OCI-LY3 (cell line): ENCODE measurements around the gene EDC4.

Source experiments
- H2AFZ ChIP-seq: fragments of 200-600, 300-600 bp; shearing (Covaris generic); 2 replicates; pipeline ENCODE4 v1.6.0; 2014; ENCODE audit warnings: antibody characterized with exemption, low read depth, low read length
- H3K27ac ChIP-seq: fragments of 200-600, 300-600 bp; sonication (generic); 2 replicates; pipeline ENCODE4 v1.5.1; 2014; ENCODE audit warnings: mild to moderate bottlenecking, low read length, moderate library complexity, mixed read lengths
- H3K27me3 ChIP-seq: fragments of 200-600, 300-600 bp; sonication (generic); 2 replicates; pipeline ENCODE4 v1.6.1; 2014; ENCODE audit warnings: low read depth, low read length, mixed read lengths
- H3K36me3 ChIP-seq: fragments of 200-600, 300-600 bp; sonication (generic); replicated peaks from 2 replicates; pipeline ENCODE3; 2014; ENCODE audit warnings: low read depth, low read length, mixed read lengths
- H3K4me1 ChIP-seq: fragments of 300-600, 200-600 bp; sonication (generic); 2 replicates; pipeline ENCODE4 v1.6.1; 2014; ENCODE audit warnings: low read length, mixed read lengths
- H3K4me2 ChIP-seq: fragments of 200-600, 300-600 bp; sonication (generic); 2 replicates; pipeline ENCODE4 v1.6.1; 2014; ENCODE audit warnings: low read length, mixed read lengths
- H3K4me3 ChIP-seq: fragments of 300-600, 200-600 bp; sonication (generic); 2 replicates; pipeline ENCODE4 v1.5.1; 2014; ENCODE audit warnings: antibody characterized with exemption, mild to moderate bottlenecking, low read length, moderate library complexity
- H3K79me2 ChIP-seq: fragments of 300-600, 200-600 bp; shearing (Covaris generic); 2 replicates; pipeline ENCODE4 v1.6.1; 2014; ENCODE audit warnings: mild to moderate bottlenecking, low read length, mixed read lengths
- H3K9ac ChIP-seq: fragments of 300-600, 200-600 bp; shearing (Covaris generic); 2 replicates; pipeline ENCODE4 v1.6.0; 2014; ENCODE audit warnings: mild to moderate bottlenecking, low read length, moderate library complexity
- H3K9me3 ChIP-seq: fragments of 200-600, 300-600 bp; shearing (Covaris generic); 2 replicates; pipeline ENCODE4 v1.6.1; 2014; ENCODE audit warnings: low read length, mixed read lengths; ENCODE audit not compliant: insufficient read depth
- H4K20me1 ChIP-seq: fragments of 200-600, 300-600 bp; sonication (generic); 2 replicates; pipeline ENCODE4 v1.6.1; 2016; ENCODE audit warnings: low read length, mixed read lengths; ENCODE audit not compliant: insufficient read depth
- CTCF ChIP-seq: fragments of 200-600, 300-600 bp; sonication (generic); IDR thresholded peaks from 2 replicates; pipeline ENCODE4 v1.5.1; 2014; ENCODE audit warnings: antibody characterized with exemption, low read length, low read depth
- EZH2phosphoT487 ChIP-seq: fragments of 200-600 bp; shearing (Covaris generic); IDR thresholded peaks from 2 replicates; pipeline ENCODE4 v1.6.1; 2018; ENCODE audit warnings: antibody characterized with exemption, mixed run types, low read depth

EDC4 gene, protein sequence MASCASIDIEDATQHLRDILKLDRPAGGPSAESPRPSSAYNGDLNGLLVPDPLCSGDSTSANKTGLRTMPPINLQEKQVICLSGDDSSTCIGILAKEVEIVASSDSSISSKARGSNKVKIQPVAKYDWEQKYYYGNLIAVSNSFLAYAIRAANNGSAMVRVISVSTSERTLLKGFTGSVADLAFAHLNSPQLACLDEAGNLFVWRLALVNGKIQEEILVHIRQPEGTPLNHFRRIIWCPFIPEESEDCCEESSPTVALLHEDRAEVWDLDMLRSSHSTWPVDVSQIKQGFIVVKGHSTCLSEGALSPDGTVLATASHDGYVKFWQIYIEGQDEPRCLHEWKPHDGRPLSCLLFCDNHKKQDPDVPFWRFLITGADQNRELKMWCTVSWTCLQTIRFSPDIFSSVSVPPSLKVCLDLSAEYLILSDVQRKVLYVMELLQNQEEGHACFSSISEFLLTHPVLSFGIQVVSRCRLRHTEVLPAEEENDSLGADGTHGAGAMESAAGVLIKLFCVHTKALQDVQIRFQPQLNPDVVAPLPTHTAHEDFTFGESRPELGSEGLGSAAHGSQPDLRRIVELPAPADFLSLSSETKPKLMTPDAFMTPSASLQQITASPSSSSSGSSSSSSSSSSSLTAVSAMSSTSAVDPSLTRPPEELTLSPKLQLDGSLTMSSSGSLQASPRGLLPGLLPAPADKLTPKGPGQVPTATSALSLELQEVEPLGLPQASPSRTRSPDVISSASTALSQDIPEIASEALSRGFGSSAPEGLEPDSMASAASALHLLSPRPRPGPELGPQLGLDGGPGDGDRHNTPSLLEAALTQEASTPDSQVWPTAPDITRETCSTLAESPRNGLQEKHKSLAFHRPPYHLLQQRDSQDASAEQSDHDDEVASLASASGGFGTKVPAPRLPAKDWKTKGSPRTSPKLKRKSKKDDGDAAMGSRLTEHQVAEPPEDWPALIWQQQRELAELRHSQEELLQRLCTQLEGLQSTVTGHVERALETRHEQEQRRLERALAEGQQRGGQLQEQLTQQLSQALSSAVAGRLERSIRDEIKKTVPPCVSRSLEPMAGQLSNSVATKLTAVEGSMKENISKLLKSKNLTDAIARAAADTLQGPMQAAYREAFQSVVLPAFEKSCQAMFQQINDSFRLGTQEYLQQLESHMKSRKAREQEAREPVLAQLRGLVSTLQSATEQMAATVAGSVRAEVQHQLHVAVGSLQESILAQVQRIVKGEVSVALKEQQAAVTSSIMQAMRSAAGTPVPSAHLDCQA (N-terminal part only)

GRCh38 chr16:67872631-67873434, at the start of gene EDC4:
Gene EDC4 (plus strand): TSS chr16:67873052. CDS start chr16:67873262, 210 bp downstream.
- peaks cover 14% of the 10 kb centered on the region for H3K4me1 ChIP-seq
- peak within 1 kb of the TSS; percentile 95 for H3K4me3 ChIP-seq
- peak within 1 kb of the TSS; percentile 52 for H3K27ac ChIP-seq
- peak within 1 kb of the TSS; percentile 89 for H2AFZ ChIP-seq
- H3K36me3 ChIP-seq = peaks cover 25% of the 10 kb centered on the region
- H3K9ac ChIP-seq = peak within 1 kb of the TSS; percentile 77
- peaks cover 37% of the 10 kb centered on the region for H3K79me2 ChIP-seq
- no peaks in the 10 kb centered on the region for H3K9me3 ChIP-seq
- TF ChIP-seq CTCF (no peak), EZH2phosphoT487 (no peak)
- peak within 1 kb of the TSS; percentile 98 for H3K4me2 ChIP-seq
- no peaks in the 10 kb centered on the region for H3K27me3 ChIP-seq
- peaks cover 15% of the 10 kb centered on the region for H4K20me1 ChIP-seq

DNA sequence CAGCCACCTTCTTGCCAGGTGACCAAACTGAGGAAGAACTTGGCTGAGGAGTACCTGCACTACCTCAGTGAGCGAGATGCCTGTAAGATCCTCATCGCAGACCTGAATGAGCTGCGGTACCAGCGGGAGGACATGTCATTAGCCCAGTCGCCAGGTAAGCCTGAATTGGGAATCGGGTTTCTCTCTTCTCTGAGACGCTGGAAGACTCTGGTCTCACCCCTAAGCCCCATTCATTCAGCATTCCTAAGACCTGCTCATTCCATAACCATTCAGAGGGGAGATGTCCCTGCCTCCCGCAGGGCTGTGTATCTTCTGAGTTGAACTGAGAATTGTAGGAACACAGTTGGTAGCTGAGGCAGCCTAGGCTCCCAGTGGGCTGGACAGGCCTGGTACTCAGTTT, 47.7 kb upstream of the EDC4 start:
- H3K27me3 ChIP-seq = no peaks in the 10 kb centered on the region

DNA sequence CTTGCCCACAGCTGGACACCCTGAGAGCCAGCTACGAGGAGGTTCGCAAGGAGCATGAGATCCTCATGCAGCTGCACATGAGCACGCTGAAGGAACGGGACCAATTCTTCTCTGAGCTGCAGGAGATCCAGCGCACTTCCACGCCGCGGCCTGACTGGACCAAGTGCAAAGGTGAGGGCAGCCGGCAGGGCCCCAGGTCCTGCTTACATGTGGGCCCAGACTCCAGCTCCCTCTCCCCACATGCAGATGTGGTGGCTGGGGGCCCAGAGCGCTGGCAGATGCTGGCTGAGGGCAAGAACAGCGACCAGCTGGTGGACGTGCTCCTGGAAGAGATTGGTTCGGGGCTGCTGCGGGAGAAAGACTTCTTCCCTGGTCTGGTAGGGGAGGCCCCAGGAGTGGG, 46.9 kb upstream of the EDC4 start:
- Histone ChIP-seq H3K9me3 (no peaks in the 10 kb centered on the region), H3K27ac (no peak overlapping the region), H3K9ac (no peak overlapping the region), H3K4me3 (no peak overlapping the region), H3K36me3 (no peaks in the 10 kb centered on the region), H3K27me3 (no peaks in the 10 kb centered on the region), H2AFZ (no peak overlapping the region), H3K79me2 (no peaks in the 10 kb centered on the region), H3K4me2 (no peak overlapping the region), H3K4me1 (no peaks in the 10 kb centered on the region), H4K20me1 (no peaks in the 10 kb centered on the region)
- TF ChIP-seq EZH2phosphoT487 (no peak), CTCF (no peak)

More for the DNA sequence above, 47.7 kb upstream of the EDC4 start:
- Histone ChIP-seq H3K36me3 (no peaks in the 10 kb centered on the region), H3K9me3 (no peaks in the 10 kb centered on the region), H3K4me2 (no peak overlapping the region), H3K27ac (no peak overlapping the region), H3K4me1 (no peaks in the 10 kb centered on the region), H3K4me3 (no peak overlapping the region), H4K20me1 (no peaks in the 10 kb centered on the region), H3K79me2 (no peaks in the 10 kb centered on the region), H2AFZ (no peak overlapping the region), H3K9ac (no peak overlapping the region)
- TF ChIP-seq CTCF (no peak), EZH2phosphoT487 (no peak)
